HG03342 (cell line): ENCODE measurements around the gene CCDC14.
"Not testable (repeated sequence)": the region's sequence is repeated elsewhere in the genome, so short reads cannot be mapped to it uniquely, and the experiment has no call there.

Source experiments
- ATAC-seq: cut with Tn5 transposase; IDR thresholded peaks from one replicate; pipeline ENCODE4 v1.9.1; 2021; ENCODE audit warnings: mild to moderate bottlenecking, moderate library complexity; ENCODE audit not compliant: unreplicated experiment

Gene CCDC14

GRCh38 chr3:123960781-123961507 is at the start of gene CCDC14:
CCDC14 (minus strand) TSS chr3:123961229; CDS start chr3:123961173, 56 bp downstream.
- ATAC-seq: peak; percentile 87

GRCh38 chr3:124008321-124008720 is 47.3 kb upstream of the CCDC14 start:
- ATAC-seq: not testable (repeated sequence)

- no peak for ATAC-seq
These were observed 46.2 kb upstream of the CCDC14 start for GRCh38 chr3:124007186-124007585.

GRCh38 chr3:124002405-124003079 is 41.5 kb upstream of the CCDC14 start:
- ATAC-seq: not testable (repeated sequence)

- not testable (repeated sequence) for ATAC-seq
These were observed 40.3 kb upstream of the CCDC14 start for GRCh38 chr3:124001366-124001765.

GRCh38 chr3:123997543-123997942 is 36.5 kb upstream of the CCDC14 start:
- ATAC-seq: no peak

- no peak for ATAC-seq
These were observed 32.8 kb upstream of the CCDC14 start for GRCh38 chr3:123993818-123994217.

GRCh38 chr3:123991730-123992588 is 30.9 kb upstream of the CCDC14 start, which contains the start of gene ROPN1:
ROPN1 (minus strand) TSS chr3:123992124; CDS start chr3:123980481, 11,643 bp downstream.
- not testable (repeated sequence) for ATAC-seq

- ATAC-seq: no peak
These were observed 25.4 kb upstream of the CCDC14 start for GRCh38 chr3:123986427-123986826.

- ATAC-seq: no peak
These were observed 23.9 kb upstream of the CCDC14 start for GRCh38 chr3:123984957-123985356.

GRCh38 chr3:123984350-123984749 is 23.3 kb upstream of the CCDC14 start:
- no peak for ATAC-seq

GRCh38 chr3:123981317-123981716 is 20.3 kb upstream of the CCDC14 start:
- not testable (repeated sequence) for ATAC-seq

GRCh38 chr3:123980539-123980938 is 19.5 kb upstream of the CCDC14 start:
- ATAC-seq: no peak

- not testable (repeated sequence) for ATAC-seq
These were observed 18.8 kb upstream of the CCDC14 start for GRCh38 chr3:123979525-123980501.

GRCh38 chr3:123976904-123977303 is 15.9 kb upstream of the CCDC14 start:
- not testable (repeated sequence) for ATAC-seq

GRCh38 chr3:123976181-123976898 is 15.3 kb upstream of the CCDC14 start:
- ATAC-seq: not testable (repeated sequence)

- not testable (repeated sequence) for ATAC-seq
These were observed 14.0 kb upstream of the CCDC14 start for GRCh38 chr3:123975030-123975429.

GRCh38 chr3:123971406-123971805 is 10.4 kb upstream of the CCDC14 start:
- ATAC-seq: no peak

GRCh38 chr3:123967260-123967659 is 6.2 kb upstream of the CCDC14 start:
- ATAC-seq: not testable (repeated sequence)
